Colonic mucosa (tissue), 4 donors: Measurements from ENCODE around the gene RHOC. TPM values are rescaled to one million over a fixed set of nuclear protein-coding genes. Genes with fewer than 3 reads are reported as not detected.

ENCODE experiments used
- DNase-seq: peaks from one replicate; pipeline ENCODE4 v3.0.0-alpha.2; 2020
- H3K27ac ChIP-seq: fragments of 200-600 bp; one replicate; pipeline ENCODE4 v1.8.0; 2021
- H3K27me3 ChIP-seq: fragments of 200-600 bp; one replicate; pipeline ENCODE4 v1.8.0; 2021
- H3K36me3 ChIP-seq: fragments of 200-600 bp; one replicate; pipeline ENCODE4 v1.8.0; 2021
- H3K4me1 ChIP-seq: fragments of 200-600 bp; one replicate; pipeline ENCODE4 v1.8.0; 2021; ENCODE audit warnings: mild to moderate bottlenecking
- H3K4me3 ChIP-seq: fragments of 200-600 bp; one replicate; pipeline ENCODE4 v1.8.0; 2021
- H3K9ac ChIP-seq, 2 donors: one replicate each; pipeline ENCODE4 v1.7.0; 2013; ENCODE audit warnings: control low read depth in 2 of 2, low read depth in 2 of 2, low read length in 2 of 2
- H3K9me3 ChIP-seq: fragments of 200-600 bp; one replicate; pipeline ENCODE4 v1.8.0; 2021
- intact Hi-C: fragments of 100-400 bp; cut with DNase I; formaldehyde crosslinking; loops from one replicate; pipeline ENCODE4 v1.14.1; 2022
- total RNA-seq, 2 donors: library from RNA; stranded (reverse); fragmentation: NEBNext Ultra II Directional in 1 of 2; extraction: Animal tissue kit (Norgen Biotek cat#: 25700) in 1 of 2; gene quantifications; one replicate each; pipeline ENCODE4 v1.2.1, GENCODE V29; 2021
- TF ChIP-seq, protein P1 (sequence below): fragments of 200-600 bp; IDR thresholded peaks from one replicate; pipeline ENCODE4 v1.8.0; 2022; ENCODE audit warnings: antibody characterized with exemption, mild to moderate bottlenecking
- donor health status: healthy.
- donor health status: DM: no; HTN: no; CAD: no.
- donor health status: DM: no; HTN: no; CAD: no.

RHOC gene
- total RNA-seq, 2 donors from 2014 or later = 327 to 451 TPM

GRCh38 chr1:112715264-112716053, 8.5 kb upstream of the RHOC start, which contains the start of gene PPM1J:
PPM1J (minus strand) TSS chr1:112715332; CDS start chr1:112715301, 31 bp downstream.
- peak within 1 kb of the TSS; percentile 68 to 82 for H3K9ac ChIP-seq
- TF ChIP-seq, protein P1, sequence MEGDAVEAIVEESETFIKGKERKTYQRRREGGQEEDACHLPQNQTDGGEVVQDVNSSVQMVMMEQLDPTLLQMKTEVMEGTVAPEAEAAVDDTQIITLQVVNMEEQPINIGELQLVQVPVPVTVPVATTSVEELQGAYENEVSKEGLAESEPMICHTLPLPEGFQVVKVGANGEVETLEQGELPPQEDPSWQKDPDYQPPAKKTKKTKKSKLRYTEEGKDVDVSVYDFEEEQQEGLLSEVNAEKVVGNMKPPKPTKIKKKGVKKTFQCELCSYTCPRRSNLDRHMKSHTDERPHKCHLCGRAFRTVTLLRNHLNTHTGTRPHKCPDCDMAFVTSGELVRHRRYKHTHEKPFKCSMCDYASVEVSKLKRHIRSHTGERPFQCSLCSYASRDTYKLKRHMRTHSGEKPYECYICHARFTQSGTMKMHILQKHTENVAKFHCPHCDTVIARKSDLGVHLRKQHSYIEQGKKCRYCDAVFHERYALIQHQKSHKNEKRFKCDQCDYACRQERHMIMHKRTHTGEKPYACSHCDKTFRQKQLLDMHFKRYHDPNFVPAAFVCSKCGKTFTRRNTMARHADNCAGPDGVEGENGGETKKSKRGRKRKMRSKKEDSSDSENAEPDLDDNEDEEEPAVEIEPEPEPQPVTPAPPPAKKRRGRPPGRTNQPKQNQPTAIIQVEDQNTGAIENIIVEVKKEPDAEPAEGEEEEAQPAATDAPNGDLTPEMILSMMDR = no peak
- H3K36me3 ChIP-seq = no peaks in the 10 kb centered on the region
- DNase-seq = peak; percentile 100
- peak within 1 kb of the TSS; percentile 23 for H3K27ac ChIP-seq
- intact Hi-C loops = loop anchor here (2.0 to 5.0 kb wide), 4 partner anchors 89 to 962 kb away; partner anchors contain the start of gene LRIG2
- H3K4me3 ChIP-seq = peak within 1 kb of the TSS; percentile 81
- H3K27me3 ChIP-seq = no peaks in the 10 kb centered on the region
- peaks cover 5% of the 10 kb centered on the region for H3K4me1 ChIP-seq
- H3K9me3 ChIP-seq = no peaks in the 10 kb centered on the region

DNA sequence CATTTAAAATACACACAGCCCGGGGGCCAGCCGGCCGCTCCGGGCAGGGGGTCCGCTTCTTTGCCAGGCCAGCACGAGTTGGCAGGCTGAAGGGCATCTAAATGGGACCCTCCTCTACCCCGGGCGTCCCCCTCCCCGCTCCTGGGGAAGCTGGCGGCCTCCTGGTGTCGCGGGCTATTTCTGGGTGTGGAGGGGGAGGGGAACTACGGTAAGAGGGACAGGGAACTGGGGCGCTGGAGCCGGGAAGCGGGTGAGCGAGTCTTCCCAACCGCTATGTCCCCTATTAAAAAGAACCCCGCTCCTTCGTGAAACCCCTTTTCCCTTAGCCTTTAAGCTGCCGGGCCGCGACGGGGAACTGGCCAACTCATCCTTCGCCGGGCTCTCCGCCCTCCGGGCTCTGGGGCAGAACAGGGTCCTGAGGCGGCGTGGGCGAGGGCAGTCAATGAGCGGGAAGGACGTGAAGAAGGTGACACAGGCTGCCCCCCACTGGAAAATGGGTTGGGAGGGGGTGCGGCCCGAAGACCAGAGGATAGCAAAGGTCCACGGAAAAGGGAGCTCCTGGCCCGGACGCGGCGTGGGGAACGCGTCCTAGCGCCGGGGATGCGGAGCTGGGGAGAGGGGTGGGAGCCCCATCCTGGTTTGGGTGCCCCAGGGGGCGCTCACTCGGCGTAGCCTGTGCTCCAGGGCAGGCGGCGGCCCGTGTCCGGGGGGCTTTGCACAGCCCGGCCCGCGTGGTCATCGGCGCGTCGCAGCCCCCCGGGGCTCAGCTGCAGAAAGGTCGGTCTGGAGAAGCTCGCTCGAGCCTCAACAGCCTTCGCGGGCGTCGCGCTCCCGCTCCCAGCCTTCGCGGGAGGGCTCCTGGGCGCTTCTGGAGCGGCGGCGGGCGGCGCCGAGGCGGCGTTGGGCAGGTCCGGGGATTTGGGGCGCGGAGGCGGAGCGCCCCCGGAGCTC, 7.7 kb upstream of the RHOC start:
- TF ChIP-seq, protein P1 = no peak
- Histone ChIP-seq H3K9ac (peak overlapping the region; percentile 68 to 74), H3K27ac (no peak overlapping the region), H3K4me3 (peak overlapping the region; percentile 81), H3K36me3 (no peaks in the 10 kb centered on the region), H3K27me3 (no peaks in the 10 kb centered on the region), H3K4me1 (peaks cover 5% of the 10 kb centered on the region), H3K9me3 (no peaks in the 10 kb centered on the region)
- peak; percentile 46 for DNase-seq
- intact Hi-C loops = loop anchor here (5.0 kb wide), 3 partner anchors 163 to 963 kb away; partner anchors contain the start of gene LRIG2

DNA sequence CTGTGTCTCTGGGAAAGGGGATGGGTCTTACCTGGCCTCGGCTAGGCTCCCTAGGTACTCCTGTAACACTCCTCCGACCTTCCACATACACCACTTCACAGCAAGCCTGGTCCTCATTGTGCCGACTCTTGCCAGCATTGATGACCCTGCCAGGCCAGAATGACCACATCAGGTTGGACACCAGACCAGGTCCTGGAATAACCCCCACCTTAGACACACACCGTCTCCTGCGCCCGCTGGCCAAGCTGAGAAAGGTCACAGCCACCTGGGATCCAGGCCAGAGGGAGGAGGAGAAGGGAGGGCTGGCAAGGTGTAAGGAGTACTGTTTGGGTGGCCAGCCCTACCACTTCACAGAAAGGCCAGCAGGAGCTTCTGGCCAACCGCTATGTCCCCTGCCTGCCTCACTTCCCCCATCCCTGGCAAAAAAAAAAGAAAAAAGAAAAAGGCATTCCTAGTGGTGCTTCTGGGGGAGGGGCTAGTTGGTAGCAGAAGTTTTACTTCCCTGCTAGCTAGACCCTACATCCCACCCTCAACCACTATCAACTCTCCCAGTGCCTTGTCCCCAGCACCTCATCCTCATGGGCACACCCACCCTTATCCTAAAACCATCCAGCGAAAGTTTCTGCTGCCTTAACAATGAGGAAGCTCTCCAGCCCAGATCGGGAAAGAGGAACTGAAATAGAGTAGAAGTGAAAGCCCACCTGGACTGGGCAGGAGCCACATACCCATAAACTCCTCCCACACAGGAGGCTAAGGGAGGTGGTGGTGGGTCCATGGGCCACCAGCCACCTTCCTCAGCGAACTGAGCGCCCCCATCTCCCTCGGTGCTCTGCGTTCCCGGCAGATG, 6.8 kb upstream of the RHOC start:
- no peaks in the 10 kb centered on the region for H3K27me3 ChIP-seq
- H3K9me3 ChIP-seq = no peaks in the 10 kb centered on the region
- no peak overlapping the region for H3K27ac ChIP-seq
- H3K4me3 ChIP-seq = peak overlapping the region; percentile 81
- H3K9ac ChIP-seq = peak overlapping the region; percentile 68 to 74
- TF ChIP-seq, protein P1 = no peak
- no peak for DNase-seq
- H3K4me1 ChIP-seq = peaks cover 5% of the 10 kb centered on the region
- intact Hi-C loops = no loop called here
- no peaks in the 10 kb centered on the region for H3K36me3 ChIP-seq

GRCh38 chr1:112712701-112713128, 5.8 kb upstream of the RHOC start:
- Histone ChIP-seq H3K27ac (no peak overlapping the region), H3K9ac (no peak overlapping the region), H3K4me3 (no peak overlapping the region), H3K27me3 (no peaks in the 10 kb centered on the region), H3K4me1 (peaks cover 5% of the 10 kb centered on the region), H3K9me3 (no peaks in the 10 kb centered on the region), H3K36me3 (no peaks in the 10 kb centered on the region)
- TF ChIP-seq, protein P1 = no peak
- intact Hi-C loops = no loop called here
- DNase-seq = no peak
